GM12872 (cell line): ENCODE results near the gene HSPH1.
A peak's percentile ranks its signal among the peaks of the same experiment; 100 is the strongest.

ENCODE experiments used
- TF ChIP-seq, protein P1 (sequence below): IDR thresholded peaks from 3 replicates; pipeline ENCODE4 v1.5.1; 2011; ENCODE audit warnings: low read depth, mild to moderate bottlenecking, low read length, moderate library complexity; ENCODE audit not compliant: insufficient read depth

The HSPH1 gene

GRCh38 chr13:31200637-31200971, 38.9 kb upstream of the HSPH1 start:
- TF ChIP-seq, protein P1, sequence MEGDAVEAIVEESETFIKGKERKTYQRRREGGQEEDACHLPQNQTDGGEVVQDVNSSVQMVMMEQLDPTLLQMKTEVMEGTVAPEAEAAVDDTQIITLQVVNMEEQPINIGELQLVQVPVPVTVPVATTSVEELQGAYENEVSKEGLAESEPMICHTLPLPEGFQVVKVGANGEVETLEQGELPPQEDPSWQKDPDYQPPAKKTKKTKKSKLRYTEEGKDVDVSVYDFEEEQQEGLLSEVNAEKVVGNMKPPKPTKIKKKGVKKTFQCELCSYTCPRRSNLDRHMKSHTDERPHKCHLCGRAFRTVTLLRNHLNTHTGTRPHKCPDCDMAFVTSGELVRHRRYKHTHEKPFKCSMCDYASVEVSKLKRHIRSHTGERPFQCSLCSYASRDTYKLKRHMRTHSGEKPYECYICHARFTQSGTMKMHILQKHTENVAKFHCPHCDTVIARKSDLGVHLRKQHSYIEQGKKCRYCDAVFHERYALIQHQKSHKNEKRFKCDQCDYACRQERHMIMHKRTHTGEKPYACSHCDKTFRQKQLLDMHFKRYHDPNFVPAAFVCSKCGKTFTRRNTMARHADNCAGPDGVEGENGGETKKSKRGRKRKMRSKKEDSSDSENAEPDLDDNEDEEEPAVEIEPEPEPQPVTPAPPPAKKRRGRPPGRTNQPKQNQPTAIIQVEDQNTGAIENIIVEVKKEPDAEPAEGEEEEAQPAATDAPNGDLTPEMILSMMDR = no peak

DNA sequence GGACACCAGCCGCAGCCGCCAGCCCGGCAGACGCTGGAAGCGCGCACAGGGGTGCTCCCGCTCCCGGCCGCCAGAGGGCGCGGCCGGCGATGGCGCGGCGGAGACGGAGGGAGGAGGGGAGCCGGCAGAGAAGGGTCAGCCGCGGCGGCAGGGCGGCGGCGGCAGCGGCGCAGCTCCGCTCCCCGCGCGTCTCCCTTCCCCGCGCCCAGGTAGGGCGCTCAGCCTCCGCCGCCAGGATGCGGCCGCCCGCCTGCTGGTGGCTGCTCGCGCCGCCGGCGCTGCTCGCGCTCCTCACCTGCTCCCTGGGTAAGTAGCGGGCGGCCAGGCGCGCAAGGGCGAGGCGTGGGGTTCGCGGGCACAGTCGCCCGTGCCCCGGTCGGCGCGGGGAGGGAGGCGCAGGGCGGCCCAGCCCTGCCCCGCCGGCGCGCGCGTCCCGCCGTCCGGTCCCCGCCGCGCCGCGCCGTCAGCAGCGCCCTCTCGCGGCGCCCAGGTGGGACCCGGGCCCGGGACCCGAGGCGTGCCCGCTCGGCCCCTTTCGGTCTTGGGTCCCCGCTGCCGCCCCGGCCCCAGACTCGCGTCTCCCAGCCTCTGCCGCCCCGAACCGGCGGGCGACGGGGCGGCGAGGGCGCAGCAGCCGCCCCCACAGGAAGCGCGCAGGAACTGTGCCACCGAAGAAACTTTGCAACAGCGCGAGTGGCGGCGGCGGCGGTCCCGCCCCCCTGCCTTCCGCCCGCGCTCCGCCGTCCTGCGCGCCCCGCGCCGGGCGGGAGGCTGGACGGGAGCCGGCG, 38.3 kb upstream of the HSPH1 start, which contains the start of gene B3GLCT:
Gene B3GLCT, plus strand, starts transcription at position 127 of the 788 bp plus-strand sequence. Its CDS starts 110 bp downstream, at position 237.
- TF ChIP-seq, protein P1 = peak; percentile 86

GRCh38 chr13:31199527-31199848, 37.8 kb upstream of the HSPH1 start:
- TF ChIP-seq, protein P1 = no peak

GRCh38 chr13:31198519-31198918, 36.8 kb upstream of the HSPH1 start:
- TF ChIP-seq, protein P1 = no peak

DNA sequence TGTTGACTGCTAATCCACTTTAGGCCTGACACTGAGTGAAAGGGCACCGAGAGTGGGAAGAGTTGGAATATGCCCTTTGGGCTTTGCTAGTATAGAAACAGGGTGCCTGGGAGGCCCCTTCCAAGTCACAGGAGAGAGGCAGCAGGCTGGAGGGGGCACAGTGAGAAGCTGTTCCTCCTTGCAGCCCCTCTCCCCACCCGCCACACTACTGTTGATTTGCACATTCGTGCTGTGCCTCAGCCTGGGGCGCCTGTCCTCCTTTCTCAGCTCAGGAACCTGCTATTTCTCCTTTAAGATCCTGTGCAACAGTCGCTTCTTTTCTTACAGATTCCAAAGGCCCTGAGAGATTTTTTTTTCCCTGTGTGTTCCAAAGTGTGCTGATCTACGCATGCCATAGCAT, 35.3 kb upstream of the HSPH1 start:
- TF ChIP-seq, protein P1 = no peak

- TF ChIP-seq, protein P1 = no peak
These were observed 33.9 kb upstream of the HSPH1 start for GRCh38 chr13:31195616-31196015.

DNA sequence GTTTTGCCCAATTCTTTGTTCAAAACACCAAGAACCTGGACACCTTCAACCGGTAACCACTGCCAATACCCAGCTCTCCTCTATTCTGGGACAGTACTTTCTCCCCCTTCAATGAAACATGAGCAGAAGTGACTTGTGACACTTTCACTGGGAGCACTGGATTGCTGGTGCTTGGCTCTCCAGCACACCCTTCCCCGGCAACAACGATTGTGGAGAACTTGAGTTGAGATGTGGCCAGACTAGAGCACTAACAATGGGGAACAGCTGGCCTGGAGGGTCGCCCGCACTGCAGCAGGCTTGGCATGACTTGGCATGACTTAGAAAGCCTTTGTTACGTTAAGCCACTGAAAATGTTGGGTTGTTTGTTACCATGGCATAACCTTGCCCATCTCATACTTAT, 30.6 kb upstream of the HSPH1 start:
- TF ChIP-seq, protein P1 = no peak
